ENCODE results near the gene IL15RA.

Gene IL15RA

DNA sequence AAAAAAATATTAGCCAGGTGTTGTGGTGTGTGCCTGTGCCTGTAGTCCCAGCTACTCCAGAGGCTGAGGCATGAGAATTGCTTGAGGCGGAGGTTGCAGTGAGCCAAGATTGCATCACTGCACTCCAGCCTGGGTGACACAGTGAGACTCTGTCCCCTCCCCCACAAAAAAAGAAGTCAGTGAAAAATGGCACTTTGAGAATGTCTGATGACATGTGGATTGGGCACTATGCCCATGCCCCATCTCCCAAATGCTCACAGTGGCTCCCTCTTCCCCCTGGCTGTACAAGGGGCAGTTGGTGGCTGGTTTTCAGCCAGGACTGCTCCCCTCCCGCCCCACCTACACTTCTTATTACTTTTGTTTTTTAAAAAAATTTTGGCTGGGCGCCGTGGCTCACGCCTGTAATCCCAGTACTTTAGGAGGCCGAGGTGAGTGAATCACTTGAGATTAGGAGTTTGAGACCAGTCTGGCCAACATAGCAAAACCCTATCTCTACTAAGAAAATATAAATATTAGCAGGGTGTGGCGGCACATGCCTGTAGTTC lies 26.1 kb downstream of the IL15RA start:
- Histone ChIP-seq H3K4me3 (ENCODE audit: insufficient read depth, low read length, poor library complexity, severe bottlenecking) (no peak overlapping the region), H3F3A (ENCODE audit: insufficient read depth) (no peaks in the 10 kb centered on the region), H3K9ac (ENCODE audit: low read length) (no peak overlapping the region), H3K27ac (ENCODE audit: low read depth, low read length) (no peak overlapping the region), H4K20me1 (ENCODE audit: low read depth, low read length) (no peaks in the 10 kb centered on the region), H3K9me3 (ENCODE audit: insufficient read depth, low read length) (no peaks in the 10 kb centered on the region), H3K36me3 (ENCODE audit: low read length) (no peaks in the 10 kb centered on the region), H3K27me3 (ENCODE audit: low read length) (no peaks in the 10 kb centered on the region), H3K4me2 (ENCODE audit: low read depth, low read length, poor library complexity, severe bottlenecking) (no peak overlapping the region), H3K9me2 (replicated peaks; ENCODE audit: insufficient read depth, low read length) (no peaks in the 10 kb centered on the region), H3K79me2 (ENCODE audit: insufficient read depth, low read length) (no peaks in the 10 kb centered on the region), H2AFZ (ENCODE audit: low read depth, low read length, severe bottlenecking) (no peak overlapping the region)
- no peak for TF ChIP-seq EZH2phosphoT487 (conservative IDR thresholded peaks at IDR 0.05; ENCODE audit: low read length)
- TF ChIP-seq, protein P1, sequence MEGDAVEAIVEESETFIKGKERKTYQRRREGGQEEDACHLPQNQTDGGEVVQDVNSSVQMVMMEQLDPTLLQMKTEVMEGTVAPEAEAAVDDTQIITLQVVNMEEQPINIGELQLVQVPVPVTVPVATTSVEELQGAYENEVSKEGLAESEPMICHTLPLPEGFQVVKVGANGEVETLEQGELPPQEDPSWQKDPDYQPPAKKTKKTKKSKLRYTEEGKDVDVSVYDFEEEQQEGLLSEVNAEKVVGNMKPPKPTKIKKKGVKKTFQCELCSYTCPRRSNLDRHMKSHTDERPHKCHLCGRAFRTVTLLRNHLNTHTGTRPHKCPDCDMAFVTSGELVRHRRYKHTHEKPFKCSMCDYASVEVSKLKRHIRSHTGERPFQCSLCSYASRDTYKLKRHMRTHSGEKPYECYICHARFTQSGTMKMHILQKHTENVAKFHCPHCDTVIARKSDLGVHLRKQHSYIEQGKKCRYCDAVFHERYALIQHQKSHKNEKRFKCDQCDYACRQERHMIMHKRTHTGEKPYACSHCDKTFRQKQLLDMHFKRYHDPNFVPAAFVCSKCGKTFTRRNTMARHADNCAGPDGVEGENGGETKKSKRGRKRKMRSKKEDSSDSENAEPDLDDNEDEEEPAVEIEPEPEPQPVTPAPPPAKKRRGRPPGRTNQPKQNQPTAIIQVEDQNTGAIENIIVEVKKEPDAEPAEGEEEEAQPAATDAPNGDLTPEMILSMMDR (IDR thresholded peaks at IDR 0.05; ENCODE audit: insufficient read depth, low read length, poor library complexity, severe bottlenecking): no peak

DNA sequence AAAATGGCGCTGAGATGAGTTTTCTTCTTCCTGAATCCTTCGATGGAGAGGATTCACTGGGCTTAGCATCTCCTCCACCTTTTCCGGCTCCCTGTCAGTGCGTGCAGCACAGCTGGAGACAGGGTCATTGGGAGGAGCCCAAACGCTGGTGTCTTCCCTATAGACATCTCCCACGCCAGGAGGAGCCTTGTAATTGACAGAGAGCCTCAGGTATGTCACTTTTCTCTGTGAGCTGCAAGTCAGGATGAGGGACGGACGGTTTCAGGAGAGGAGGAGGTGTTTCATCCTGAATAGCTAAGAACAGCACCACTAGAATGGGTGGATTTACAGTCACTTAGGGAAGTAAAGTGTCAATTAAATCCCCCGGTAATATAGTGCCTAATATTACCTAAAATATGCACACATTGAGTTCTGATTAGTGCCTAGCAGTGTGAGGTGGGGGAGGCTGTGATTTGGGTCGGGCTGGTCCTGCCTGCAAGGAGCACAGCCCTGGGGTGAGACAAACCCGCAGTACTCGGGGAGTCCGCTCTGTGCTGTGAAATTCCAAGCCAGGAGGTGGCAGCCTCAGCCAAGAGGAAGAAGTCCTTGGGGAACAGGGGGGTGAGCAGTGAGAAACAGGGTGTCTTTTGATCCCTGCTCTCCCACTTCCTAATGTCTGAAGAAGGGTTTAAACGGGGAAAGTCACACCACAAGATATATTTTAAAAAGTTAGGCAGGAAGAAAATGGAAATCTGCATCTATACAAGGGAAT lies 28.2 kb downstream of the IL15RA start:
- H3K27me3 ChIP-seq (ENCODE audit: low read length): no peaks in the 10 kb centered on the region
- no peak for TF ChIP-seq EZH2phosphoT487 (conservative IDR thresholded peaks at IDR 0.05; ENCODE audit: low read length)
- TF ChIP-seq, protein P1 (IDR thresholded peaks at IDR 0.05; ENCODE audit: insufficient read depth, low read length, poor library complexity, severe bottlenecking): no peak
- H4K20me1 ChIP-seq (ENCODE audit: low read depth, low read length): no peaks in the 10 kb centered on the region
- no peaks in the 10 kb centered on the region for H3K36me3 ChIP-seq (ENCODE audit: low read length)
- no peak overlapping the region for H3K4me3 ChIP-seq (ENCODE audit: insufficient read depth, low read length, poor library complexity, severe bottlenecking)
- H3K4me2 ChIP-seq (ENCODE audit: low read depth, low read length, poor library complexity, severe bottlenecking): no peak overlapping the region
- no peaks in the 10 kb centered on the region for H3K9me3 ChIP-seq (ENCODE audit: insufficient read depth, low read length)
- no peaks in the 10 kb centered on the region for H3K79me2 ChIP-seq (ENCODE audit: insufficient read depth, low read length)
- no peak overlapping the region for H3K27ac ChIP-seq (ENCODE audit: low read depth, low read length)
- no peaks in the 10 kb centered on the region for H3K9me2 ChIP-seq (replicated peaks; ENCODE audit: insufficient read depth, low read length)
- no peaks in the 10 kb centered on the region for H3F3A ChIP-seq (ENCODE audit: insufficient read depth)
- H3K9ac ChIP-seq (ENCODE audit: low read length): no peak overlapping the region
- no peak overlapping the region for H2AFZ ChIP-seq (ENCODE audit: low read depth, low read length, severe bottlenecking)

DNA sequence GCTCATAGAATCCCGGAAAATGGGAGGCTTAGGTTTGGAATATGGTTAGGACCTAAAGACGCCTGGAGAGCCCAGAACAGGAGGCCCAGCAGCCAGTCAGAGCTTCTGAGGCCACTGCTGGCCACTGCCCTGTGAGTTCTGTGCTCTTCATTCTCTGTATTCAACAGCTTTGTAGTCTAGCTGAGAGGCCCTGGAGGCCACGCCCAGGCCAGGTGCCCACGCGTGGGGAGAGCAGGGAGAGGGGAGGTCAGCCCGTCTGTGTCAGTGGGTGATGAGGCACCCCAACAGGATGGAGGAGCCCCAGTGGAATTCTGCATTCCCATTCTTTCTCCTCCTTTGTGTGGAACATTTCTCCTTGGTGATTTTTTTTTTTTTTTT lies 29.1 kb downstream of the IL15RA start:
- Histone ChIP-seq H2AFZ (ENCODE audit: low read depth, low read length, severe bottlenecking) (no peak overlapping the region), H3K27ac (ENCODE audit: low read depth, low read length) (no peak overlapping the region), H3K4me3 (ENCODE audit: insufficient read depth, low read length, poor library complexity, severe bottlenecking) (no peak overlapping the region), H3K9me3 (ENCODE audit: insufficient read depth, low read length) (no peaks in the 10 kb centered on the region), H3K9ac (ENCODE audit: low read length) (no peak overlapping the region), H3K36me3 (ENCODE audit: low read length) (no peaks in the 10 kb centered on the region), H3F3A (ENCODE audit: insufficient read depth) (no peaks in the 10 kb centered on the region), H3K79me2 (ENCODE audit: insufficient read depth, low read length) (no peaks in the 10 kb centered on the region), H3K9me2 (replicated peaks; ENCODE audit: insufficient read depth, low read length) (no peaks in the 10 kb centered on the region), H4K20me1 (ENCODE audit: low read depth, low read length) (no peaks in the 10 kb centered on the region), H3K27me3 (ENCODE audit: low read length) (no peaks in the 10 kb centered on the region), H3K4me2 (ENCODE audit: low read depth, low read length, poor library complexity, severe bottlenecking) (no peak overlapping the region)
- TF ChIP-seq, protein P1 (IDR thresholded peaks at IDR 0.05; ENCODE audit: insufficient read depth, low read length, poor library complexity, severe bottlenecking): no peak
- TF ChIP-seq EZH2phosphoT487 (conservative IDR thresholded peaks at IDR 0.05; ENCODE audit: low read length): no peak
